GM12878 (cell line): ENCODE results near the gene MAP4K2. TPM values are rescaled to one million over a fixed set of nuclear protein-coding genes. Genes with fewer than 3 reads are reported as not detected.

ENCODE experiments used
- BMI1 ChIP-seq: fragments of 450-650 bp; IDR thresholded peaks from 2 replicates; pipeline ENCODE4 v1.6.1; 2016; ENCODE audit warnings: mild to moderate bottlenecking, moderate library complexity, borderline replicate concordance
- CBFB ChIP-seq: IDR thresholded peaks from 2 replicates; pipeline ENCODE4 v1.6.1; 2016; ENCODE audit warnings: antibody characterized with exemption, low read depth
- NBN ChIP-seq: fragments of 450-650 bp; IDR thresholded peaks from 2 replicates; pipeline ENCODE4 v1.6.1; 2016
- NR2F1 ChIP-seq: fragments of 450-650 bp; conservative IDR thresholded peaks from 2 replicates; pipeline ENCODE4 v1.6.1; 2017; ENCODE audit warnings: mild to moderate bottlenecking
- RAD51 ChIP-seq: fragments of 450-650 bp; IDR thresholded peaks from 2 replicates; pipeline ENCODE4 v1.6.1; 2016; ENCODE audit warnings: moderate library complexity, mild to moderate bottlenecking, inconsistent platforms
- ZBED1 ChIP-seq: IDR thresholded peaks from 2 replicates; pipeline ENCODE4 v1.6.1; 2016; ENCODE audit warnings: borderline replicate concordance
- ZNF24 ChIP-seq: fragments of 450-650 bp; IDR thresholded peaks from 2 replicates; pipeline ENCODE4 v1.6.1; 2017; ENCODE audit warnings: antibody characterized with exemption, mild to moderate bottlenecking
- ZNF622 ChIP-seq: fragments of 450-650 bp; IDR thresholded peaks from 2 replicates; pipeline ENCODE4 v1.6.1; 2017; ENCODE audit warnings: mild to moderate bottlenecking, inconsistent platforms
- ZSCAN29 ChIP-seq: fragments of 450-650 bp; IDR thresholded peaks from 2 replicates; pipeline ENCODE4 v1.6.1; 2017; ENCODE audit warnings: mild to moderate bottlenecking, moderate library complexity
- polyA plus RNA-seq, 11 experiments: library from polyadenylated mRNA; depleted of rRNA in 4 of 11; unstranded in 6 of 11; stranded (reverse) in 5 of 11; fragments of >200 nt; fragmentation: Nextera tagmentation in 4 of 11; fragmentation: Illumina TruSeq in 1 of 11; extraction: Ambion mirVana in 4 of 11; extraction: Trizol in 1 of 11; gene quantifications; 1 replicate in 1 of 11; 2 replicates in 10 of 11; pipeline versions ENCODE4 v1.2.1 to v1.2.3, GENCODE V29; 2011 to 2016; ENCODE audit warnings: inconsistent platforms in 2 of 11, missing spikeins in 2 of 11, low read depth in 1 of 11
- total RNA-seq, 4 experiments: library from RNA; depleted of rRNA in 3 of 4; stranded (reverse); fragments of >200 nt in 3 of 4; fragmentation: Illumina TruSeq in 1 of 4; extraction: Trizol in 1 of 4; gene quantifications; 2 replicates each; pipeline versions ENCODE4 v1.2.1 to v1.2.3, GENCODE V29; 2013 to 2021
- TF ChIP-seq, protein P1 (sequence below): IDR thresholded peaks from 2 replicates; pipeline ENCODE4 v1.6.1; 2012; ENCODE audit warnings: low read depth, low read length, improper control_type of control experiment
- TF ChIP-seq, protein P2 (sequence below): fragments of 450-650 bp; formaldehyde crosslinking; IDR thresholded peaks from 2 replicates; pipeline ENCODE4 v1.5.0; 2022; ENCODE audit warnings: mild to moderate bottlenecking, missing genetic modification characterization
- TF ChIP-seq, protein P3 (sequence below): IDR thresholded peaks from 2 replicates; pipeline ENCODE4 v1.6.1; 2012; ENCODE audit warnings: mild to moderate bottlenecking, low read depth, low read length
- TF ChIP-seq, protein P4 (sequence below): fragments of 450-650 bp; IDR thresholded peaks from 2 replicates; pipeline ENCODE4 v1.6.1; 2017; ENCODE audit warnings: antibody characterized with exemption, mild to moderate bottlenecking, moderate library complexity
- TF ChIP-seq, protein P5 (sequence below): fragments of 150-350 bp; IDR thresholded peaks from 2 replicates; pipeline ENCODE4 v1.6.1; 2014; ENCODE audit warnings: mild to moderate bottlenecking, low read depth, low read length

Gene MAP4K2
- total and polyA plus RNA-seq, 10 of the 15 experiments (the other 5 are each of a cell fraction or from before 2014, with no cell fraction given), result 0.98 to 78.1 (median 48.9) TPM

DNA sequence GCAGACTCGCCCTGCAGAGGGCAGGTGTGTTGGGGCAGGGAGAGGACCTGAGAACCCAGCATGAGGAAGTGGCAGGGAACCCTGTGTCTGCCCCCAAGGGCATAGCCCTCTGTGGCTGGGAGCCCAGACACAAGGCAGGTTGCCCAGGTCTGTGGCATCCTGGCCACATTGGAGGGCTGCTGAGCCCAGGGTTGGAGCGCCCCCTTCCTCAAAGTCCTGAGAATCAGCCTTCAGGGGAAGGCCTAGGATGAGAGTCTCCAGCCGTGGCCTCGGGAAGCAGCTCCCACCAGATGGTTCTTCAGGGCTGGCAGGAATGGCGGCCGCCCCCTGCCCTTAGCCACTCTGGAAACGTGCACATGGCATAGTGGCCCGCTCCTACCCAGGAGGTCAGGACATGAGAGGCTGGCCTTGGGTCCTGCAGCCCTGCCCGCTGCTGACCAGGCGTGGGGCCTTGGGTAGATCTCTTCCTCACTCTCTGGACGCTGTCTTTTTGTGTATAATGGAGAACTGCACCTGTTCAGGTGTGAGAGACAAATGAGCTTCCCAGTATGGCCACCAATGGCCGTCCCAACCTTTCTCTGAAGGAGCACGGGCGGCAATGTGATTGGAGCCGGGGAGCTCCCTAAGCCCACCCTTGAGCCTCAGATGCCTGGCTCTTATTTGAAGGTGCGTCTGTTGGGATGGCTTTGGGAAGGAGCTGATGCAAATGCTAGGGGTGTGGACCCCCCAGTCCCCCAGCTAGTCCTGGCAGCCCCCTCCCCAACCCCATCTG lies 46.0 kb upstream of the MAP4K2 start (continued):
- TF ChIP-seq, protein P1, sequence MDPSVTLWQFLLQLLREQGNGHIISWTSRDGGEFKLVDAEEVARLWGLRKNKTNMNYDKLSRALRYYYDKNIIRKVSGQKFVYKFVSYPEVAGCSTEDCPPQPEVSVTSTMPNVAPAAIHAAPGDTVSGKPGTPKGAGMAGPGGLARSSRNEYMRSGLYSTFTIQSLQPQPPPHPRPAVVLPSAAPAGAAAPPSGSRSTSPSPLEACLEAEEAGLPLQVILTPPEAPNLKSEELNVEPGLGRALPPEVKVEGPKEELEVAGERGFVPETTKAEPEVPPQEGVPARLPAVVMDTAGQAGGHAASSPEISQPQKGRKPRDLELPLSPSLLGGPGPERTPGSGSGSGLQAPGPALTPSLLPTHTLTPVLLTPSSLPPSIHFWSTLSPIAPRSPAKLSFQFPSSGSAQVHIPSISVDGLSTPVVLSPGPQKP, result no peak
- TF ChIP-seq ZBED1, result no peak
- TF ChIP-seq, protein P2, sequence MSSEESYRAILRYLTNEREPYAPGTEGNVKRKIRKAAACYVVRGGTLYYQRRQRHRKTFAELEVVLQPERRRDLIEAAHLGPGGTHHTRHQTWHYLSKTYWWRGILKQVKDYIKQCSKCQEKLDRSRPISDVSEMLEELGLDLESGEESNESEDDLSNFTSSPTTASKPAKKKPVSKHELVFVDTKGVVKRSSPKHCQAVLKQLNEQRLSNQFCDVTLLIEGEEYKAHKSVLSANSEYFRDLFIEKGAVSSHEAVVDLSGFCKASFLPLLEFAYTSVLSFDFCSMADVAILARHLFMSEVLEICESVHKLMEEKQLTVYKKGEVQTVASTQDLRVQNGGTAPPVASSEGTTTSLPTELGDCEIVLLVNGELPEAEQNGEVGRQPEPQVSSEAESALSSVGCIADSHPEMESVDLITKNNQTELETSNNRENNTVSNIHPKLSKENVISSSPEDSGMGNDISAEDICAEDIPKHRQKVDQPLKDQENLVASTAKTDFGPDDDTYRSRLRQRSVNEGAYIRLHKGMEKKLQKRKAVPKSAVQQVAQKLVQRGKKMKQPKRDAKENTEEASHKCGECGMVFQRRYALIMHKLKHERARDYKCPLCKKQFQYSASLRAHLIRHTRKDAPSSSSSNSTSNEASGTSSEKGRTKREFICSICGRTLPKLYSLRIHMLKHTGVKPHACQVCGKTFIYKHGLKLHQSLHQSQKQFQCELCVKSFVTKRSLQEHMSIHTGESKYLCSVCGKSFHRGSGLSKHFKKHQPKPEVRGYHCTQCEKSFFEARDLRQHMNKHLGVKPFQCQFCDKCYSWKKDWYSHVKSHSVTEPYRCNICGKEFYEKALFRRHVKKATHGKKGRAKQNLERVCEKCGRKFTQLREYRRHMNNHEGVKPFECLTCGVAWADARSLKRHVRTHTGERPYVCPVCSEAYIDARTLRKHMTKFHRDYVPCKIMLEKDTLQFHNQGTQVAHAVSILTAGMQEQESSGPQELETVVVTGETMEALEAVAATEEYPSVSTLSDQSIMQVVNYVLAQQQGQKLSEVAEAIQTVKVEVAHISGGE (CRISPR knock-in tag), result no peak
- TF ChIP-seq, protein P3, sequence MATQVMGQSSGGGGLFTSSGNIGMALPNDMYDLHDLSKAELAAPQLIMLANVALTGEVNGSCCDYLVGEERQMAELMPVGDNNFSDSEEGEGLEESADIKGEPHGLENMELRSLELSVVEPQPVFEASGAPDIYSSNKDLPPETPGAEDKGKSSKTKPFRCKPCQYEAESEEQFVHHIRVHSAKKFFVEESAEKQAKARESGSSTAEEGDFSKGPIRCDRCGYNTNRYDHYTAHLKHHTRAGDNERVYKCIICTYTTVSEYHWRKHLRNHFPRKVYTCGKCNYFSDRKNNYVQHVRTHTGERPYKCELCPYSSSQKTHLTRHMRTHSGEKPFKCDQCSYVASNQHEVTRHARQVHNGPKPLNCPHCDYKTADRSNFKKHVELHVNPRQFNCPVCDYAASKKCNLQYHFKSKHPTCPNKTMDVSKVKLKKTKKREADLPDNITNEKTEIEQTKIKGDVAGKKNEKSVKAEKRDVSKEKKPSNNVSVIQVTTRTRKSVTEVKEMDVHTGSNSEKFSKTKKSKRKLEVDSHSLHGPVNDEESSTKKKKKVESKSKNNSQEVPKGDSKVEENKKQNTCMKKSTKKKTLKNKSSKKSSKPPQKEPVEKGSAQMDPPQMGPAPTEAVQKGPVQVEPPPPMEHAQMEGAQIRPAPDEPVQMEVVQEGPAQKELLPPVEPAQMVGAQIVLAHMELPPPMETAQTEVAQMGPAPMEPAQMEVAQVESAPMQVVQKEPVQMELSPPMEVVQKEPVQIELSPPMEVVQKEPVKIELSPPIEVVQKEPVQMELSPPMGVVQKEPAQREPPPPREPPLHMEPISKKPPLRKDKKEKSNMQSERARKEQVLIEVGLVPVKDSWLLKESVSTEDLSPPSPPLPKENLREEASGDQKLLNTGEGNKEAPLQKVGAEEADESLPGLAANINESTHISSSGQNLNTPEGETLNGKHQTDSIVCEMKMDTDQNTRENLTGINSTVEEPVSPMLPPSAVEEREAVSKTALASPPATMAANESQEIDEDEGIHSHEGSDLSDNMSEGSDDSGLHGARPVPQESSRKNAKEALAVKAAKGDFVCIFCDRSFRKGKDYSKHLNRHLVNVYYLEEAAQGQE, result no peak
- TF ChIP-seq, protein P4, sequence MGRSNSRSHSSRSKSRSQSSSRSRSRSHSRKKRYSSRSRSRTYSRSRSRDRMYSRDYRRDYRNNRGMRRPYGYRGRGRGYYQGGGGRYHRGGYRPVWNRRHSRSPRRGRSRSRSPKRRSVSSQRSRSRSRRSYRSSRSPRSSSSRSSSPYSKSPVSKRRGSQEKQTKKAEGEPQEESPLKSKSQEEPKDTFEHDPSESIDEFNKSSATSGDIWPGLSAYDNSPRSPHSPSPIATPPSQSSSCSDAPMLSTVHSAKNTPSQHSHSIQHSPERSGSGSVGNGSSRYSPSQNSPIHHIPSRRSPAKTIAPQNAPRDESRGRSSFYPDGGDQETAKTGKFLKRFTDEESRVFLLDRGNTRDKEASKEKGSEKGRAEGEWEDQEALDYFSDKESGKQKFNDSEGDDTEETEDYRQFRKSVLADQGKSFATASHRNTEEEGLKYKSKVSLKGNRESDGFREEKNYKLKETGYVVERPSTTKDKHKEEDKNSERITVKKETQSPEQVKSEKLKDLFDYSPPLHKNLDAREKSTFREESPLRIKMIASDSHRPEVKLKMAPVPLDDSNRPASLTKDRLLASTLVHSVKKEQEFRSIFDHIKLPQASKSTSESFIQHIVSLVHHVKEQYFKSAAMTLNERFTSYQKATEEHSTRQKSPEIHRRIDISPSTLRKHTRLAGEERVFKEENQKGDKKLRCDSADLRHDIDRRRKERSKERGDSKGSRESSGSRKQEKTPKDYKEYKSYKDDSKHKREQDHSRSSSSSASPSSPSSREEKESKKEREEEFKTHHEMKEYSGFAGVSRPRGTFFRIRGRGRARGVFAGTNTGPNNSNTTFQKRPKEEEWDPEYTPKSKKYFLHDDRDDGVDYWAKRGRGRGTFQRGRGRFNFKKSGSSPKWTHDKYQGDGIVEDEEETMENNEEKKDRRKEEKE, result no peak
- TF ChIP-seq, protein P5, sequence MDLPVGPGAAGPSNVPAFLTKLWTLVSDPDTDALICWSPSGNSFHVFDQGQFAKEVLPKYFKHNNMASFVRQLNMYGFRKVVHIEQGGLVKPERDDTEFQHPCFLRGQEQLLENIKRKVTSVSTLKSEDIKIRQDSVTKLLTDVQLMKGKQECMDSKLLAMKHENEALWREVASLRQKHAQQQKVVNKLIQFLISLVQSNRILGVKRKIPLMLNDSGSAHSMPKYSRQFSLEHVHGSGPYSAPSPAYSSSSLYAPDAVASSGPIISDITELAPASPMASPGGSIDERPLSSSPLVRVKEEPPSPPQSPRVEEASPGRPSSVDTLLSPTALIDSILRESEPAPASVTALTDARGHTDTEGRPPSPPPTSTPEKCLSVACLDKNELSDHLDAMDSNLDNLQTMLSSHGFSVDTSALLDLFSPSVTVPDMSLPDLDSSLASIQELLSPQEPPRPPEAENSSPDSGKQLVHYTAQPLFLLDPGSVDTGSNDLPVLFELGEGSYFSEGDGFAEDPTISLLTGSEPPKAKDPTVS, result no peak
- TF ChIP-seq NBN, result no peak
- TF ChIP-seq ZNF24, result no peak
- TF ChIP-seq NR2F1, result 0 out of 2 replicates have a peak, but pooled peaks have one; percentile 37
- no peak for TF ChIP-seq CBFB
- TF ChIP-seq RAD51, result no peak
- no peak for TF ChIP-seq ZNF622
- no peak for TF ChIP-seq BMI1
- TF ChIP-seq ZSCAN29, result no peak
